ENCODE data around the gene RUFY2. TPM values are rescaled to one million over a fixed set of nuclear protein-coding genes. Genes with fewer than 3 reads are reported as not detected.

The RUFY2 gene
- total and polyA plus RNA-seq, 4 donors: 1.6 to 11.2 (median 7.7) TPM

GRCh38 chr10:68296843-68297663 lies 110.0 kb downstream of the RUFY2 start:
- TF ChIP-seq JUND (IDR thresholded peaks at IDR 0.05): no peak
- TF ChIP-seq HNF4A (conservative IDR thresholded peaks at IDR 0.05): no peak
- TF ChIP-seq YY1 (IDR thresholded peaks at IDR 0.05): no peak
- TF ChIP-seq GABPA (IDR thresholded peaks at IDR 0.05 in 1 of 2, conservative IDR thresholded peaks at IDR 0.05 in 1 of 2): no peak
- no peak for TF ChIP-seq EGR1 (IDR thresholded peaks at IDR 0.05; ENCODE audit: low read depth in 2 of 2)
- no peak for TF ChIP-seq SP1 (IDR thresholded peaks at IDR 0.05)
- TF ChIP-seq TAF1 (conservative IDR thresholded peaks at IDR 0.05): no peak
- TF ChIP-seq CTCF (IDR thresholded peaks at IDR 0.05; ENCODE audit: low read depth, low read length, missing input control): no peak
- no peak for TF ChIP-seq ATF3 (IDR thresholded peaks at IDR 0.05)
- no peak for TF ChIP-seq HNF4G (IDR thresholded peaks at IDR 0.05)
- no peak for TF ChIP-seq REST (IDR thresholded peaks at IDR 0.05)
- TF ChIP-seq MAX (IDR thresholded peaks at IDR 0.05): no peak
- no peak overlapping the region for H3K9ac ChIP-seq (ENCODE audit: low read depth in 1 of 2, low read length in 2 of 2)
- H3K4me3 ChIP-seq (ENCODE audit: low read depth in 1 of 3, low read length in 3 of 3): no peak overlapping the region
- H3K27me3 ChIP-seq (ENCODE audit: control insufficient read depth in 4 of 4, insufficient read depth in 4 of 4, low read length in 3 of 4): no peaks in the 10 kb centered on the region
- peaks cover 8 to 35% (median 25%) of the 10 kb centered on the region in 4 donors for H3K4me1 ChIP-seq (ENCODE audit: control insufficient read depth in 4 of 4, insufficient read depth in 4 of 4, low read length in 3 of 4)
- H3K36me3 ChIP-seq (ENCODE audit: control insufficient read depth in 4 of 4, insufficient read depth in 3 of 4, low read depth in 1 of 4, low read length in 3 of 4): peaks cover 10 to 27% (median 19%) of the 10 kb centered on the region in 4 donors
- no peak overlapping the region for H3K27ac ChIP-seq (ENCODE audit: low read depth in 1 of 2, low read length in 2 of 2)
- no peak for DNase-seq (ENCODE audit: low spot score)
- no peaks in the 10 kb centered on the region for H3K9me3 ChIP-seq (ENCODE audit: control insufficient read depth in 4 of 4, low read length in 3 of 4)
- 62% methylated on average over 9 of the region's 9 CpGs for WGBS

Other genes starting within 250 kb of the RUFY2 start
- gene ATOH7, start 175.2 kb downstream of the RUFY2 start, total RNA-seq: under 1 TPM in 1 of 2 donors, not detected in 1; 0.33 TPM
- gene ATOH7, start 175.2 kb downstream of the RUFY2 start, polyA plus RNA-seq: under 1 TPM in 1 of 2 donors, not detected in 1; 0.14 TPM
- 10 to 100 TPM; 24.5 to 32.7 TPM for gene HNRNPH3, start 75.2 kb downstream of the RUFY2 start, total RNA-seq
- 10 to 100 TPM; 18.2 to 38.4 TPM for gene HNRNPH3, start 75.2 kb downstream of the RUFY2 start, polyA plus RNA-seq
- gene PBLD, start 74.3 kb downstream of the RUFY2 start, total RNA-seq: 100 to 1,000 TPM; 106 to 175 TPM
- gene PBLD, start 74.3 kb downstream of the RUFY2 start, polyA plus RNA-seq: 100 to 1,000 TPM in 1 of 2 donors, 10 to 100 TPM in 1; 63.3 to 101 TPM
- gene DNA2, start 64.7 kb upstream of the RUFY2 start, total RNA-seq: 10 to 100 TPM in 1 of 2 donors, 1 to 10 TPM in 1; 6.9 to 17.5 TPM
- 1 to 10 TPM in 1 of 2 donors, under 1 TPM in 1; 0.50 to 1.6 TPM for gene DNA2, start 64.7 kb upstream of the RUFY2 start, polyA plus RNA-seq
- 10 to 100 TPM in 1 of 2 donors, 1 to 10 TPM in 1; 8.4 to 34.7 TPM for gene SLC25A16, start 120.2 kb upstream of the RUFY2 start, total RNA-seq
- gene SLC25A16, start 120.2 kb upstream of the RUFY2 start, polyA plus RNA-seq: 10 to 100 TPM; 10.9 to 14.3 TPM
- 1 to 10 TPM; 1.2 to 2.1 TPM for gene TET1, start 153.1 kb upstream of the RUFY2 start, total RNA-seq
- gene TET1, start 153.1 kb upstream of the RUFY2 start, polyA plus RNA-seq: under 1 TPM; 0.06 to 0.33 TPM

Data from liver (tissue), 9 donors.